ENCODE measurements around the gene OR2T27.
"Not testable (repeated sequence)": the region's sequence is repeated elsewhere in the genome, so short reads cannot be mapped to it uniquely, and the experiment has no call there.

OR2T27 gene

GRCh38 chr1:248688527-248689298, 33.4 kb upstream of the OR2T27 start:
- Histone ChIP-seq H3K9me3 (ENCODE audit: control insufficient read depth, low read length) (peaks cover 59% of the 10 kb centered on the region), H3K4me3 (ENCODE audit: extremely low read depth, insufficient read depth, low read length, poor library complexity, severe bottlenecking) (no peak overlapping the region), H3K4me1 (ENCODE audit: control insufficient read depth, insufficient read depth, low read length, poor library complexity, severe bottlenecking) (no peaks in the 10 kb centered on the region), H3K27ac (ENCODE audit: low read depth, low read length, severe bottlenecking) (no peak overlapping the region), H3K36me3 (ENCODE audit: control insufficient read depth, insufficient read depth, low read length) (no peaks in the 10 kb centered on the region)
- WGBS, 2 experiments (ENCODE audit: insufficient coverage in 2 of 2) = 52 to 69% methylated on average over 3 of the region's 4 CpGs

- H3K9me3 ChIP-seq (ENCODE audit: control insufficient read depth, low read length) = peaks cover 52% of the 10 kb centered on the region
- WGBS, 2 experiments (ENCODE audit: insufficient coverage in 2 of 2) = 50% methylated on average over 2 of the region's 3 CpGs; no CpG with 5 or more reads in 1 of the 2 experiments
- H3K36me3 ChIP-seq (ENCODE audit: control insufficient read depth, insufficient read depth, low read length) = no peaks in the 10 kb centered on the region
- no peaks in the 10 kb centered on the region for H3K4me1 ChIP-seq (ENCODE audit: control insufficient read depth, insufficient read depth, low read length, poor library complexity, severe bottlenecking)
- H3K4me3 ChIP-seq (ENCODE audit: extremely low read depth, insufficient read depth, low read length, poor library complexity, severe bottlenecking) = no peak overlapping the region
- H3K27ac ChIP-seq (ENCODE audit: low read depth, low read length, severe bottlenecking) = no peak overlapping the region
Observed at GRCh38 chr1:248686815-248687214, 31.5 kb upstream of the OR2T27 start.

GRCh38 chr1:248681651-248682050, 26.3 kb upstream of the OR2T27 start:
- Histone ChIP-seq H3K4me3 (ENCODE audit: extremely low read depth, insufficient read depth, low read length, poor library complexity, severe bottlenecking) (no peak overlapping the region), H3K27ac (ENCODE audit: low read depth, low read length, severe bottlenecking) (no peak overlapping the region), H3K9me3 (ENCODE audit: control insufficient read depth, low read length) (peaks cover 43% of the 10 kb centered on the region), H3K4me1 (ENCODE audit: control insufficient read depth, insufficient read depth, low read length, poor library complexity, severe bottlenecking) (no peaks in the 10 kb centered on the region), H3K36me3 (ENCODE audit: control insufficient read depth, insufficient read depth, low read length) (no peaks in the 10 kb centered on the region)
- WGBS, 2 experiments (ENCODE audit: insufficient coverage in 2 of 2) = 73 to 84% methylated on average over 8 of the region's 8 CpGs

- no CpG with 5 or more reads among the region's 1 CpG for WGBS, 2 experiments (ENCODE audit: insufficient coverage in 2 of 2)
- Histone ChIP-seq H3K4me3 (ENCODE audit: extremely low read depth, insufficient read depth, low read length, poor library complexity, severe bottlenecking) (no peak overlapping the region), H3K27ac (ENCODE audit: low read depth, low read length, severe bottlenecking) (no peak overlapping the region), H3K36me3 (ENCODE audit: control insufficient read depth, insufficient read depth, low read length) (no peaks in the 10 kb centered on the region), H3K4me1 (ENCODE audit: control insufficient read depth, insufficient read depth, low read length, poor library complexity, severe bottlenecking) (no peaks in the 10 kb centered on the region), H3K9me3 (ENCODE audit: control insufficient read depth, low read length) (peaks cover 36% of the 10 kb centered on the region)
Observed at GRCh38 chr1:248670003-248670402, 14.7 kb upstream of the OR2T27 start.

GRCh38 chr1:248663453-248664328, 8.4 kb upstream of the OR2T27 start:
- WGBS, 2 experiments (ENCODE audit: insufficient coverage in 2 of 2) = 52 to 67% methylated on average over 1 to 5 of the region's 5 CpGs
- not testable (repeated sequence) for H3K4me1 ChIP-seq (ENCODE audit: control insufficient read depth, insufficient read depth, low read length, poor library complexity, severe bottlenecking); H3K4me3 ChIP-seq (ENCODE audit: extremely low read depth, insufficient read depth, low read length, poor library complexity, severe bottlenecking); H3K27ac ChIP-seq (ENCODE audit: low read depth, low read length, severe bottlenecking); H3K36me3 ChIP-seq (ENCODE audit: control insufficient read depth, insufficient read depth, low read length)
- peaks cover 31% of the 10 kb centered on the region for H3K9me3 ChIP-seq (ENCODE audit: control insufficient read depth, low read length)

- not testable (repeated sequence) for H3K4me1 ChIP-seq (ENCODE audit: control insufficient read depth, insufficient read depth, low read length, poor library complexity, severe bottlenecking); H3K36me3 ChIP-seq (ENCODE audit: control insufficient read depth, insufficient read depth, low read length); H3K27ac ChIP-seq (ENCODE audit: low read depth, low read length, severe bottlenecking); H3K4me3 ChIP-seq (ENCODE audit: extremely low read depth, insufficient read depth, low read length, poor library complexity, severe bottlenecking)
- H3K9me3 ChIP-seq (ENCODE audit: control insufficient read depth, low read length) = peaks cover 10% of the 10 kb centered on the region
- WGBS, 2 experiments (ENCODE audit: insufficient coverage in 2 of 2) = no CpG with 5 or more reads among the region's 6 CpGs
Observed at GRCh38 chr1:248656797-248657196, 1.5 kb upstream of the OR2T27 start.

GRCh38 chr1:248648770-248649536, 6.4 kb downstream of the OR2T27 start:
- H3K27ac ChIP-seq (ENCODE audit: low read depth, low read length, severe bottlenecking); H3K4me3 ChIP-seq (ENCODE audit: extremely low read depth, insufficient read depth, low read length, poor library complexity, severe bottlenecking); H3K9me3 ChIP-seq (ENCODE audit: control insufficient read depth, low read length); H3K36me3 ChIP-seq (ENCODE audit: control insufficient read depth, insufficient read depth, low read length); H3K4me1 ChIP-seq (ENCODE audit: control insufficient read depth, insufficient read depth, low read length, poor library complexity, severe bottlenecking): not testable (repeated sequence)
- WGBS, 2 experiments (ENCODE audit: insufficient coverage in 2 of 2) = no CpG with 5 or more reads among the region's 1 CpG

GRCh38 chr1:248645178-248645577, 10.2 kb downstream of the OR2T27 start, which contains the start of gene OR2T35:
OR2T35 (minus strand) TSS chr1:248645278; CDS start chr1:248639258, 6,020 bp downstream.
- not testable (repeated sequence) for H3K4me1 ChIP-seq (ENCODE audit: control insufficient read depth, insufficient read depth, low read length, poor library complexity, severe bottlenecking); H3K4me3 ChIP-seq (ENCODE audit: extremely low read depth, insufficient read depth, low read length, poor library complexity, severe bottlenecking); H3K27ac ChIP-seq (ENCODE audit: low read depth, low read length, severe bottlenecking); H3K9me3 ChIP-seq (ENCODE audit: control insufficient read depth, low read length); H3K36me3 ChIP-seq (ENCODE audit: control insufficient read depth, insufficient read depth, low read length)
- WGBS, 2 experiments (ENCODE audit: insufficient coverage in 2 of 2) = 60% methylated on average over 1 of the region's 3 CpGs; no CpG with 5 or more reads in 1 of the 2 experiments

- H3K4me3 ChIP-seq (ENCODE audit: extremely low read depth, insufficient read depth, low read length, poor library complexity, severe bottlenecking); H3K27ac ChIP-seq (ENCODE audit: low read depth, low read length, severe bottlenecking); H3K9me3 ChIP-seq (ENCODE audit: control insufficient read depth, low read length); H3K4me1 ChIP-seq (ENCODE audit: control insufficient read depth, insufficient read depth, low read length, poor library complexity, severe bottlenecking); H3K36me3 ChIP-seq (ENCODE audit: control insufficient read depth, insufficient read depth, low read length): not testable (repeated sequence)
- WGBS, 2 experiments (ENCODE audit: insufficient coverage in 2 of 2) = no CpG with 5 or more reads among the region's 4 CpGs
Observed at GRCh38 chr1:248642971-248643651, 12.2 kb downstream of the OR2T27 start.

- WGBS, 2 experiments (ENCODE audit: insufficient coverage in 2 of 2) = no CpG with 5 or more reads among the region's 5 CpGs
- H3K9me3 ChIP-seq (ENCODE audit: control insufficient read depth, low read length); H3K4me3 ChIP-seq (ENCODE audit: extremely low read depth, insufficient read depth, low read length, poor library complexity, severe bottlenecking); H3K27ac ChIP-seq (ENCODE audit: low read depth, low read length, severe bottlenecking); H3K36me3 ChIP-seq (ENCODE audit: control insufficient read depth, insufficient read depth, low read length); H3K4me1 ChIP-seq (ENCODE audit: control insufficient read depth, insufficient read depth, low read length, poor library complexity, severe bottlenecking): not testable (repeated sequence)
Observed at GRCh38 chr1:248641583-248641982, 13.7 kb downstream of the OR2T27 start.

Measured in mesodermal cell (in vitro differentiated cells).